ENCODE results near the gene HSDL2.

DNA sequence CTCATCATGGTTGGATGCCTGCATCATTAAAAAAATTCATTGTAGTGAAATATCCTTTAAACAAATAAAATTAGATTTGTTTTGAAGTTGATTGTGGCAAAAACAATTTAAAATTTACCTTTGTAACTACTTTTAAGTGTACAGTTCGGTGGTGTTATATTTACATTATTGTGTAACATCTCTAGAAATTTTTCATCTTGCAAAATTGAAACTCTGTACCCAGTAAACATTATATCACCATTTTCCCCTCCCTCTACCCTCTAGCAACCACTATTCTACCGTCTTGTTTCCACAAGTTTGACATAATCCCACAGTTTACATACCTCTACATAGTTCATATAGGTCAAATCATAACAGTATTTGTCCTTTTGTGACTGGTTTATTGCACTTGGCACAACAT, 104.7 kb downstream of the HSDL2 start:
- no peak for TF ChIP-seq EZH2 (IDR thresholded peaks at IDR 0.05)
- no peak for TF ChIP-seq POLR2AphosphoS5 (IDR thresholded peaks at IDR 0.05; ENCODE audit: borderline replicate concordance, low read depth, low read length)
- TF ChIP-seq FOXP2 (optimal IDR thresholded peaks at IDR 0.05; ENCODE audit: control extremely low read depth, extremely low read length, insufficient read depth) = no peak

Data from SK-N-MC (cell line).